Peyer's patch (tissue), 4 donors: ENCODE data around the gene VGLL2. TPM values are rescaled to one million over a fixed set of nuclear protein-coding genes. Genes with fewer than 3 reads are reported as not detected.

Experiments
- DNase-seq, 3 donors: peaks; one replicate each; pipeline ENCODE4 v3.0.0-alpha.2; 2017 to 2019
- H3K27ac ChIP-seq, 4 donors: fragments of 200-600 bp; sonication (generic); one replicate each; pipeline ENCODE4 v1.5.1; 2016 to 2019
- H3K27me3 ChIP-seq, 2 donors: fragments of 200-600 bp; sonication (generic); one replicate each; pipeline ENCODE4 v1.5.1; 2019
- H3K36me3 ChIP-seq, 3 donors: fragments of 200-600 bp; sonication (generic); one replicate each; pipeline ENCODE4 v1.5.1; 2016 to 2019
- H3K4me1 ChIP-seq, 4 donors: fragments of 200-600 bp; sonication (generic); one replicate each; pipeline ENCODE4 v1.5.1; 2016 to 2019
- H3K4me3 ChIP-seq, 4 donors: fragments of 200-600 bp; sonication (generic); 1 replicate in 3 of 4; 2 replicates in 1 of 4; pipeline ENCODE4 v1.5.1; 2016 to 2019; ENCODE audit warnings: mild to moderate bottlenecking in 1 of 4
- H3K9me3 ChIP-seq, 4 donors: fragments of 200-600 bp; sonication (generic); one replicate each; pipeline ENCODE4 v1.5.1; 2016 to 2019; ENCODE audit warnings: mild to moderate bottlenecking in 1 of 4
- POLR2A ChIP-seq, 2 donors: fragments of 450-650 bp; IDR thresholded peaks; one replicate each; pipeline ENCODE4 v1.5.1; 2017; ENCODE audit warnings: antibody characterized with exemption in 2 of 2, mild to moderate bottlenecking in 2 of 2, moderate library complexity in 2 of 2
- total RNA-seq, 4 donors: library from RNA; depleted of rRNA; stranded (reverse); fragments of >200 nt; gene quantifications; one replicate each; pipeline ENCODE4 v1.1.0, GENCODE V29; 2016
- TF ChIP-seq, protein P1 (sequence below), 6 experiments: fragments of 450-650 bp in 4 of 6; fragments of 200-600 bp in 2 of 6; sonication (generic) in 1 of 6; IDR thresholded peaks; one replicate each; pipeline ENCODE4 v1.5.1; 2017 to 2019; ENCODE audit warnings: antibody characterized with exemption in 6 of 6, mild to moderate bottlenecking in 3 of 6, moderate library complexity in 1 of 6

VGLL2 gene
- total RNA-seq, 4 donors from 2014 or later: not detected

DNA sequence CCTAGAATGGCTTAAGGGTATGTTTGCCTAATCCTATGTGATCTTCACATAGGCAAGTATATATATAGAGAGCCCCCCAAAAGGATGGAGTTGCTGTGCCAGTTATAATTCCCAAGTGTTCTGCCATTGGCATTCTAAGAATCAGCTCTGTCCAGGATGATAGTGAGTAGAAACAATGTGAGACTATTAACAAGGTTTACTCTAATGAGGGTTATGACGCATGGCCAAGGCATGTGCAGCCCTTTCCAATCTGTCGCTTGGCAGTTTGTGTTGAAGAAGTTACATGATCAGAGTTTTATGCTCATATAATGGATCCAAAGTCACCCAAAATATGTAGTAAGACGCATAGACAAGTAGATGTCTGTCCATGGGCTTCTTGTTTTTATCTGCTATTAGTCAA, 33.6 kb downstream of the VGLL2 start:
- no peaks in the 10 kb centered on the region for H3K9me3 ChIP-seq
- no peaks in the 10 kb centered on the region for H3K4me1 ChIP-seq
- no peak for TF ChIP-seq POLR2A (IDR thresholded peaks at IDR 0.05)
- TF ChIP-seq, protein P1, sequence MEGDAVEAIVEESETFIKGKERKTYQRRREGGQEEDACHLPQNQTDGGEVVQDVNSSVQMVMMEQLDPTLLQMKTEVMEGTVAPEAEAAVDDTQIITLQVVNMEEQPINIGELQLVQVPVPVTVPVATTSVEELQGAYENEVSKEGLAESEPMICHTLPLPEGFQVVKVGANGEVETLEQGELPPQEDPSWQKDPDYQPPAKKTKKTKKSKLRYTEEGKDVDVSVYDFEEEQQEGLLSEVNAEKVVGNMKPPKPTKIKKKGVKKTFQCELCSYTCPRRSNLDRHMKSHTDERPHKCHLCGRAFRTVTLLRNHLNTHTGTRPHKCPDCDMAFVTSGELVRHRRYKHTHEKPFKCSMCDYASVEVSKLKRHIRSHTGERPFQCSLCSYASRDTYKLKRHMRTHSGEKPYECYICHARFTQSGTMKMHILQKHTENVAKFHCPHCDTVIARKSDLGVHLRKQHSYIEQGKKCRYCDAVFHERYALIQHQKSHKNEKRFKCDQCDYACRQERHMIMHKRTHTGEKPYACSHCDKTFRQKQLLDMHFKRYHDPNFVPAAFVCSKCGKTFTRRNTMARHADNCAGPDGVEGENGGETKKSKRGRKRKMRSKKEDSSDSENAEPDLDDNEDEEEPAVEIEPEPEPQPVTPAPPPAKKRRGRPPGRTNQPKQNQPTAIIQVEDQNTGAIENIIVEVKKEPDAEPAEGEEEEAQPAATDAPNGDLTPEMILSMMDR (IDR thresholded peaks at IDR 0.05): no peak
- H3K27ac ChIP-seq: no peak overlapping the region
- no peak overlapping the region for H3K4me3 ChIP-seq
- DNase-seq: no peak
- H3K27me3 ChIP-seq: no peaks in the 10 kb centered on the region
- no peaks in the 10 kb centered on the region for H3K36me3 ChIP-seq

DNA sequence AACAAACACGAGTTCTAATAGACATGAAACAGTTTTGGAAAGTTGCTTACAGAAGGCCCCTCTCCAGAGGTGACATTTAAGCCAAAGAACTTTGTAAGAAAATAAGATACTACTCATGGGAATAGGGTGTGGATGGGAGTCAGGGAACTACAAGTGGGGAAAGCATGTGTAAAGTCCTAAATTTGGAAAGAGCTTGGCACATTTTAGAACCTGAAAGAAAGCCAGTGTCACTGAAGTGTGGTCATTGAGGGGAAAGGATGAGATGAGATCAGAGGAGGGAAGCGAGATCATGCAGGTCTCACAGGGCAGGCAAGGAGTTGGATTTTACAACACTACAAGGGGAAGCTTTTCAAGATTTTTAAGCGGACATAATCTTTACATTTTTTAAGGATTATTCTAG, 38.0 kb downstream of the VGLL2 start:
- H3K9me3 ChIP-seq: no peaks in the 10 kb centered on the region

DNA sequence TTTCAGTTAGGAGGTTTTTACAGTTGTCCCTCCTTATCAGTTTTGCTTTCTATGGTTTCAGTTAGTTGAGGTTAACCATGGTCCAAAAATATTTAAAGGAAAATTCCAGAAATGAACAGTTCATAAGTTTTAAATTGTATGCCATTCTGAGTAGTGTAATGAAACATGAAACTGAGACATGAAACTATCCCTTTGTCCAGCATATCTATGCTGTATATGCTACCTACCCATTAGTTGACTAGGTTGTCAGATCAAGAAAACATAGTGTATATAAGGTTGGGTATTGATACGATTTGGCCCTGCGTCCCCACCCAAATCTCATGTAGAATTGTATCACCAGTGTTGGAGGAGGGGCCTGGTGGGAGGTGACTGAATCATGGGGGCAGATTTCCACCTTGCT, 39.1 kb downstream of the VGLL2 start:
- DNase-seq: no peak
- no peaks in the 10 kb centered on the region for H3K4me1 ChIP-seq
- H3K27ac ChIP-seq: no peak overlapping the region
- H3K9me3 ChIP-seq: no peaks in the 10 kb centered on the region
- no peak overlapping the region for H3K4me3 ChIP-seq
- no peaks in the 10 kb centered on the region for H3K27me3 ChIP-seq
- H3K36me3 ChIP-seq: no peaks in the 10 kb centered on the region
- TF ChIP-seq, protein P1 (IDR thresholded peaks at IDR 0.05): no peak
- no peak for TF ChIP-seq POLR2A (IDR thresholded peaks at IDR 0.05)

More for the DNA sequence above, 38.0 kb downstream of the VGLL2 start:
- DNase-seq: no peak
- H3K36me3 ChIP-seq: no peaks in the 10 kb centered on the region
- TF ChIP-seq, protein P1 (IDR thresholded peaks at IDR 0.05): no peak
- TF ChIP-seq POLR2A (IDR thresholded peaks at IDR 0.05): no peak
- H3K27ac ChIP-seq: no peak overlapping the region
- no peak overlapping the region for H3K4me3 ChIP-seq
- no peaks in the 10 kb centered on the region for H3K27me3 ChIP-seq
- H3K4me1 ChIP-seq: no peaks in the 10 kb centered on the region

DNA sequence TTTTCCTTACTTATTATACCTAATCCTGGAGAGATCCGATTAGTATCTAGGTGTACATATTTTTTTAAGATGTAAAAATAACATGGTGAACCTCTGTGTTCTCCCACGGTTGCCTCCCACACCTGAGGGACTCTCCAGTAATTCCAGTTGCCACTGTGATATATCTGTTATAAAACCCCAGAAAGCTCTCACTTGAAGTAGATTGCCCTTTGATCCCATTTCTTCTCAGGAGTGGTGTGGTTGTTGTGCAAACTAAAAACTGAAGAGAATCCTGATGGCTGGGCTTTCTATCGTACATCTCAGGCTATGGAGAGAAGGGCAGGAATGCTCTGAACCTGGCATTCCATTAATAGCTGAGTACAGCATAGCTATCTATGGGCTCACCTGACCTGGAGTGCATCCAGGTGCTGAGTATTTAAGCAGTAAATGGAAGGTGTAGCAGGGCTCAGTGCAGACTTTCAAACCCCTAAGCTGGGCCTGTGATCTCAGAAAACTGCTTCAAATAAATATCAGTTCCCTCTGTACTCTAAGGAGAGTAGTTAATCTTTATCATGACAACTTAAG, 41.0 kb downstream of the VGLL2 start:
- no peak overlapping the region for H3K4me3 ChIP-seq
- no peak for TF ChIP-seq POLR2A (IDR thresholded peaks at IDR 0.05)
- TF ChIP-seq, protein P1 (IDR thresholded peaks at IDR 0.05): no peak
- no peak for DNase-seq
- no peaks in the 10 kb centered on the region for H3K4me1 ChIP-seq
- no peaks in the 10 kb centered on the region for H3K36me3 ChIP-seq
- no peak overlapping the region for H3K27ac ChIP-seq
- H3K9me3 ChIP-seq: no peaks in the 10 kb centered on the region
- H3K27me3 ChIP-seq: no peaks in the 10 kb centered on the region

DNA sequence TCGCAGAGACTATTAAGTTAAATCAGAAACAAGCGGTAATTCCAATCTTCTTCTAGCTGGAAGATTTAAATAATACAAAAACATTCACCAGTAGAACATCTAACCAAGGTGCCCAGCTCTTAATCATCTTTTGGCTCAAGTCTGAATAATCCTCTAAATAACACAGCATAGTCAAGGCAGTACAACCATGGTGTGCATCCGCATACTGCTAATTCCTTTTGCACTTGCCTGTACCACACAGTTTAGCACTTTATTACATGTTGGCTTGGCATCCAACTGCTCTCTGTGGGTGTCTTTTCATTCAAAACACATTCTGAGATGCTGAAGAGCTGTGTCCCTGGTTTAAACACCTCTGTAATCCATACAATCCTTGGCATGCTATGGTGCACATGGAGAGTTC, 42.3 kb downstream of the VGLL2 start:
- TF ChIP-seq POLR2A (IDR thresholded peaks at IDR 0.05): no peak
- TF ChIP-seq, protein P1 (IDR thresholded peaks at IDR 0.05): no peak
- H3K27me3 ChIP-seq: no peaks in the 10 kb centered on the region
- no peak for DNase-seq

DNA sequence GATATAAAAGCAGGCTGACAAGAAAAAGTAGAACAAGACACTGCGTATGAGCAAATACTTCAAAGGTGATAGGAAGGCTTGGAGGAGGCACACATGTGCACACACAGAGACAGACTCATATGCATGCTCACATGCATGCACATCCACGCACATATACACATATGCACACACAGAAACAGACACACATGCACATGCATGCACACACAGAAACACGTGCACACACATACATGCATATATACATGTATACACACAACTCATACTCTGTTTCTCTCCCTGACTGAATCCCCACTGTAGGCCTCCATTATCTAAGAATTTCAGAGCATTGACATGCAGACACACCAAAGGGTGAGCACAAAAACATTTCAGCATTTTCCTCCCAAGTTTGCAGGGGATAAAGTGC, 43.7 kb downstream of the VGLL2 start:
- no peak for TF ChIP-seq POLR2A (IDR thresholded peaks at IDR 0.05)
- TF ChIP-seq, protein P1 (IDR thresholded peaks at IDR 0.05): no peak
- no peaks in the 10 kb centered on the region for H3K4me1 ChIP-seq
- H3K9me3 ChIP-seq: no peaks in the 10 kb centered on the region

More for the DNA sequence above, 42.3 kb downstream of the VGLL2 start:
- H3K27ac ChIP-seq: no peak overlapping the region
- H3K36me3 ChIP-seq: no peaks in the 10 kb centered on the region
- H3K4me3 ChIP-seq: no peak overlapping the region
- H3K4me1 ChIP-seq: no peaks in the 10 kb centered on the region
- no peaks in the 10 kb centered on the region for H3K9me3 ChIP-seq

More for the DNA sequence above, 43.7 kb downstream of the VGLL2 start:
- Histone ChIP-seq H3K4me3 (no peak overlapping the region), H3K27ac (no peak overlapping the region), H3K36me3 (no peaks in the 10 kb centered on the region), H3K27me3 (no peaks in the 10 kb centered on the region)
- no peak for DNase-seq
